ENCODE results near the gene WFDC6.
"Not testable (repeated sequence)": the region's sequence is repeated elsewhere in the genome, so short reads cannot be mapped to it uniquely, and the experiment has no call there.

WFDC6 gene

DNA sequence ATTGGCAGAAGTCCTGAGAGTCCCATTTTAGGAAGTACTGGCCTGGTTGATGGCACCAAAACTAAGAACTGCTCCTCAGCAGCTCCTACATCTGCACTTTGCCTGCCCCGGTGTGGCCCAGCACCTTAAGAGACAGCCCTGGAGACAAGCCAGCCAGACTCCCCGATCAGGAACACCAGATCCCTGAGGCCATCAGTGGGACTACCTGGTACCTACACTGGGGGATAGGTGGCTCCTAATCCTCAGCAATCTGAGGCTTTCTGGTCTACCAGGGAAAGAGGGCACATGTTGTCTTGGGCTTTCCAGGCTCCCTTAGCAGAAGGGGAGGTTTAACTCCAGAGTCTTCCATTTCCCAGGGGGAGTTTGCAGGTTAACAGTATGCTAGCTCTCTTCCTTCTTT lies at the start of gene WFDC6:
Gene WFDC6, minus strand, starts transcription at position 101 of the 400 bp plus-strand sequence. Its CDS starts 75 bp downstream, at position 26.
- no peak for DNase-seq

DNA sequence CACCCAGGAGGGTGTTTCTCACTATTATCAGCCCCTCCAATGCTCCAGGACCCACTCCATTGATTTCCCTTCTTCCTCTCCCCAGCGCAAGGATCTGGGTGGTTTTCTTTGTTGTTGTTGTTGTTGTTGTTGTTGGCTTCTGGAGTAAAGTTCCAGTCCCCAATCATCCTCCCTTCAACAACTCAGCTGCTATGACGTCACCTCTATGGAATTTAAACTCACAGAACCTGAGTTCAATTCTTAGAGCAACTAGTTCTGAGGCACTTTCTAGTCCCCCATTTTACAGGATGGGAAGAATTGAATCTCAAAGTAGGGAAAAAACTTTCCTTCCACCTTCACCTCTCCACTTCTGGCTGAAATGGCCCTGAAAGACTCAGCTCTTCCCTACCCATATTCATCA lies 49.5 kb upstream of the WFDC6 start:
- DNase-seq: no peak

DNA sequence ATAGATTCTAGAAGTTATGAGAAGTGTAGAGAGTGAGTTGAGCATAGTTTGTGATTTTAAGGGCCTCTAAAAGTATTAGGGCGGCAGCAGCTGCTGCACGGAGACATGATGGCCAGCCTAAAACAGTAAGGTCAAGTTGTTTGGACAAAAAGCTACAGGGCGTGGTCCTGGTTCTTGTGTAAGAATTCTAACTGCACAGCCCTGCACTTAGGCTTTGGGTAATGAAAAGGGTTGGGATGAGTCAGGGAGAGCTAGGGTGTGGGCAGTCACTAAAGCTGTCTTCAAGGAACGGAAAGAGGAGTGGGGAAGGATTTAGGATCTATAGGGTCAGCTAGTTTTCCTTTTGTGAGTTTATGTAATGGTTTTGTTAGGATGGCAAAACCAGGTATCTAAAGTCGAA lies 46.7 kb upstream of the WFDC6 start:
- DNase-seq: not testable (repeated sequence)

DNA sequence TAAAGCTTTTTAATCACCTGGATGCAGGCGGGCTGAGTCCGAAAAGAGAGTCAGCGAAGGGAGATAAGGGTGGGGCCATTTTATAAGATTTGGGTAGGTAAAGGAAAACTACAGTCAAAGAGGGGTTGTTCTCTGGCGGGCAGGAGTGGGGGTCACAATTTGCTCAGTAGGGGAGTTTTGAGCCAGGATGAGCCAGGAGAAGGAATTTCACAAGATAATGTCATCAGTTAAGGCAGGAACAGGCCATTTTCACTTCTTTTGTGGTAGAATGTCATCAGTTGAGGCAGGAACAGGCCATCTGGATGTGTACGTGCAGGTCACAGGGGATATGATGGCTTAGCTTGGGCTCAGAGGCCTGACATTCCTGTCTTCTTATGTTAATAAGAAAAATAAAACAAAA lies 45.0 kb upstream of the WFDC6 start:
- not testable (repeated sequence) for DNase-seq

DNA sequence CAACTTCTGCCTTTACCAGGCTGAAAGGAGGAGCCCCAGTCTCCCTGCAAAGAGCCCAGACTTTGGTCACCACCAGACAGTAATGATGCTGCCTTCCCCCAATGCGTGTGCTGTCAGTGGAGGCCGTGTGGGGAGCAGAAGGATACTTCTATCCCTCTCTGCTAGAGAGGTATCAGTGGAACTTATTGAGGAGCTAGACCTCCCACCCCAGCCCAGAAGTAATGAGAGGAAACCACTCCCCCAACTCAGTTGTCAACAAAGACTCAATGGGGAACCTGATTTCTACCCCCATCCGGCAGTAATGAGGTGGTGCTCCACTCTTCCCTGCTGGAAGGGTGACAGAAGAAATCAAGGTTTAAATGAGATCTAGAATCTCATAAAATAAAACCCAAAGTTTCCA lies 44.2 kb upstream of the WFDC6 start:
- DNase-seq: no peak

DNA sequence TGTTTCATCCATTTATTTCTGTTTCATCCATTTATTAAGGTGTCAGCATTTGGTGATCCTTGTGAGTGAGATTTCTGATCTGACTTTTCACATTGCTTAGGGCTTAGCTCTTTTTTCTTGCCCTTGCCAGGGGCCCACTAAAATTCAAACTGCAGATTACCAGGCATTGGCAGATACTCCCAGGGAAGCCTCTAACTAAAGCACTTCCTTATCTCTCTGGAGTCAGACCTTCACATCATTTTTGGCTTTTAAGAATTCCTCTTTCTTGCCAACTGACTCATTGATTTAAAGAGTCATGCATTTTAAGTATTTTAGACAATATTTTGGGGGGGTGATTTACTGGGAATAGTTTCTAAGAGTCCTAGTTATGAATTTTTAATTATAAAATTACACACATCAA lies 42.4 kb upstream of the WFDC6 start:
- no peak for DNase-seq

DNA sequence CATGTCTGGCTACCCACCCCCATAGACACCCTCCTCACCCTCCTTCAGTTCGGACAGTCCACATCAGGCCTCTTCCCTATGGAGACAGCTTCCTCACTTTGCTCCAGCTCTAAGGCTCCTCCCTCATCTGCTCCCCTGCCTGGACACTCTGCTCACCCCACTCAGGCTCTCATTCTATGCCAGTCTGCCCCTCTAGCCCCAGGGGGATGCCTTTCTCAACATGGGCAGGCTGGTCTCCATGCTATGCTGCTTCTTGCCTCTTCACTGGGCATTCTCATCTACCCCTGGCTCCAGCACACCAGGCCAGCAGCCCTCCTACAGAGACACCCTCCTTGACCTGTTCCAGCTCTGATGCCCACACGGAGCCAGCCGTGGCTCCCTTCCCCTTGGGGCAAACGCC lies 39.9 kb upstream of the WFDC6 start, which contains the start of gene WFDC8:
Gene WFDC8, minus strand, starts transcription at position 101 of the 400 bp plus-strand sequence. Its CDS starts 37 bp downstream, at position 64.
- DNase-seq: no peak

DNA sequence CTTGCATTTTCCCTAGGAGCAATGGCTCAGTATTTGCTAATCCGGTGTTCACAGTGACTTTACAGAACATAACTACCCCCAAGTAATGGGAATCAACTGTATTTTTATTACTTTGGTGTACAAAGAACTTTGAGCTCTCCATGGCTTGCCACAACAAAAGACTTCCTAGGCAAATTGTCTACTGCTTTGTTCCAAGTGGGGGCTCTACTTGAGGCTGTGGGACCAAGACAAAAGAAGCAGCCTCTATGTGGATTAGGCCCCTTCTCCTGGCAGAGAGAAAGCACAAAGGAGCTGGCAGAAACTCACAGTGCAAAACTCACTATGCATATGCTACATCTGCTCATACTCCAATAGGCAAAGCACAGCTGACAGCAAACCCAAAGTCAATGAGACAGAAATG lies 38.9 kb upstream of the WFDC6 start:
- no peak for DNase-seq

DNA sequence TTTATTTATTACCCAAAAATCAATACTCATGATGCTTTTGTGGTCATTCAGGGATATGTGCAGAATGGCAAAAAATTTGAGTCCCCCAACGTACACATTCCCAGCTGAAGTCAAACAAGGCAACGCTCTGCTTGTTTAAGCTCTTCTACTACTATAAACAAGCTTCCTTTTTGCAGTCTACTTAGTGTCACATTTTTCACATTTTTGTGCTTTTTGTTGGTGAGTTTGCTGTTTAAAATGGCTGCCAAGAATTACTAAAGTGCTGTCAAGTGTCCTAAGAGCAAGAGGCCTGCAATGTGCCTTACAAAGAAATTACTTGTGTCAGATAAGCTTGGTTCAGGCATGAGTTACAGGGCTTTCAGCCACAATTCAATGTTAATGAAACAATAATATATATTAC lies 37.7 kb upstream of the WFDC6 start:
- DNase-seq: no peak

DNA sequence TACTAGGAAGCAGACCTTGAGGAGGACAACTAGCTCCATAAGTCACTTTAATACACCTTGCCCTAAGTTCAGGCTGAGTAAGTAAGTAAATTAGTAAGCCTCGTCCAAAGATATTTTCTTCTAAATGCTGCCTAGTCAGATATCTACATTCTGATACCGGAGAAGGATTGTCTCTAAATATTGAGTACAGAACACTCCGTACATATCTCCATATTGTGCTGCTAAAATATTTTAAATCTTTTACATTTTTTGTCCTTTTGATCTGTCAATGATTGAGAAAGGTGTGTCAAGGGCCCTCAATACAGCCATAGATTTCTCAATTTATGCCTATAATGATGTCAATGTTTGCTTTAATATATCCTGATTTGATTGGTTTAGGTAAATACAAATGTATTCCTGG lies 36.6 kb upstream of the WFDC6 start:
- DNase-seq: no peak

DNA sequence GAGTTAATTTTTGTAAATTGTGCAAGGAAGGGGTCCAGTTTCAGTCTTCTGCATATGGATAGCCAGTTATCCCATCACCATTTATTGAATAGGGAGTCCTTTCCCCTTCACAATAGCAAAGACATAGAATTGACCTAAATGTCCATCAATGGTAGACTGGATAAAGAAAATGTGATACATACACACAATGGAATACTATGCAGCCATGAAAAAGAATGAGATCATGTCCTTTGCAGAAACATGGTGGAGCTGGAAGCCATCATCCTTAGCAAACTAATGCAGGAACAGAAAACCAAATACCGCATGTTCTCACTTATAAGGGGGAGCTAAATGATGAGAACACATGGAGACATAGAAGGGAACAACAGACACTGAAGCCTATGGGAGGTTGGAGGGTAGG lies 30.4 kb upstream of the WFDC6 start:
- not testable (repeated sequence) for DNase-seq

DNA sequence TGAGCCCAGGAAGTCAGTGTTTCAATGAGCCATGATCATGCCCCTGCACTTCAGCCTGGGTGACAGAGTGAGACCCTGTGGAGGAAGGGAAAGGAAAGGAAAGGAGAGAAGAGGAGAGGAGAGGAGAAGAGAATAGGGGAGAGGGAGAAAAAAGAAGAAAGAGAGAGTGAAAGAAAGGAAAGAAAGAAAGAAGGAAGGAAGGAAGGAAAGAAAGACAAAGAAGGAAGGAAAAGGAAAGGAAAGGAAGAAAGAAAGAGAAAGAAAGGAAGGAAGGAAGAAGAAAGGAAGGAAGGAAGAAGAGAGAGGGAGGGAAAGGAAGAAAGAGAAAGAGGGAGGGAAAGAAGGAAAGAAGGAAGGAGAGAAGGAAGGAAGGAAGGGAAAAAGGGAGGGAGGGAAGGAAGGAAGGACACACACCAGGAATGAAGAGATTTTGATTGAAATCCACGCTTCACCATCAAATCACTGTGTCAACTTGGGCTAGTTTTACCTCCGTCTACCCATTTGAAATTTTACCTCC lies 25.5 kb upstream of the WFDC6 start:
- no peak for DNase-seq

DNA sequence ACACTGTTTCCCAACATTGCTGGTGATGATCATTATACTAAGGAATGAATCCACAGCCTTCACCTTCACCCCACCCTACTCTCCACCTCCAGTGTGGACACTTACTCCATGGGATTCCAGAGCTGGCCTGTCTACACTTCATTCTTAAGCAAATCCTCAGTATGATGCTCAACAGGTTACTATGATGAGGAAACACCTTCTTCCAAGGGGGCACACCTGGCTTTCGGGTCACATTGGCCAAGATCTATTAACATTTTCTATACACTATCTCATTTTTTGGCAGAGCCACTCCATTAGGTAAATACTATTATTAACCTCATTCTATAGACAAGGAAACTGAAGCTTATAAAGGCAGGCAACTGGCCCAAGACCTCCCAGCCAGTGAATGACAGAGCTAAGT lies 15.9 kb upstream of the WFDC6 start:
- no peak for DNase-seq

DNA sequence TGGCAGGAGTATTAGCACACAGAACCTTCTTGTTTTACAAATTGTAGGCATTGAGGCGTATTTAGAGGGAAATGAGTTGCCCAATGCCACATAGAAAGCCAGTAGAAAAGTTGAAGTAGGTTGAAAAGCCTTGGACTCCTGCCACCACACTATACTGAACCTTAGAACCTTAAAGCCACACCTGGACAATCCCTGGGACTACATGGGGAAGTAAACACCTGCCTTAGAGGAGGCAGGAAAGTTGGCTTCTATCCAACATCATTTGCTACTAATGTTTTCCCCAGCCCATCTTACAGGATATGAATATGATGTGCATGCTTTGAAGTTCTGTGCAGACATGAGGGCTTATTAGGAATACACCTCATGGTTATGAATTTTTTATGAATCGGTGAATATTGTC lies 13.2 kb upstream of the WFDC6 start:
- no peak for DNase-seq

DNA sequence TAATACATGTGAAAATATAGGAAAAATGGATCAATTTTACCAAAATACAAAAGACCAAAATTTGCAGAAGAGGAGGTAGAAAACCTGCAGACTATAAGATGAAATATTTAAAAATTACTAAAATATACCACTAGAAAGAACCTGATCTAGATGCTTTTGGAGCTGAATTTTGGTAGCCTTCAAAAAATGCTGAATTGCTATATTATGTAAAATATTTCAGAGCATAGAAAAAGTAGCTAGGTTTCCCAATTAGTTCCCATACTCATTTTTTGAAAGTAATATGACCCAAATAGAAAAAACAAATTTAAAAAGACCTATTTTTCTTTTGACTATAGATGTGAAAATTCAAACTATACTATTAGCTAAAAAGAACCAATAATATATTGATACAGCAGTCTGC lies 11.5 kb upstream of the WFDC6 start:
- DNase-seq: no peak

DNA sequence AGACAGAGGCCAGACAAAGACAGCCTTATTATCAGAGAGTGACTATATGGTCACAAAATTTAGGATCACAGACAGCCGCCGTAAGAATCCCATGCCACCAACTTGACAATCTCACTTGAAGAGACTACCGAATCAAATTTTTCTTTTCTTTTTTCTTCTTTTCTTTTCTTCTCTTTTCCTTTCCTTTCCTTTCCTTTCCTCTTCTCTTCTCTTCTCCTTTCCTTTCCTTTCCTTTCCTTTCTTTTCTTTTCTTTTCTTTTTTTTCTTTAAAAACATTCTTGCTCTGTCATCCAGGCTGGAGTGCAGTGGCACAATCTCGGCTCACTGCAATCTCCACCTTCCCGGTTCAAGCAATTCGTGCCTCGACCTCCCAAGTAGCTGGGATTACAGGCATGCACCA lies 9.1 kb upstream of the WFDC6 start:
- DNase-seq: no peak

DNA sequence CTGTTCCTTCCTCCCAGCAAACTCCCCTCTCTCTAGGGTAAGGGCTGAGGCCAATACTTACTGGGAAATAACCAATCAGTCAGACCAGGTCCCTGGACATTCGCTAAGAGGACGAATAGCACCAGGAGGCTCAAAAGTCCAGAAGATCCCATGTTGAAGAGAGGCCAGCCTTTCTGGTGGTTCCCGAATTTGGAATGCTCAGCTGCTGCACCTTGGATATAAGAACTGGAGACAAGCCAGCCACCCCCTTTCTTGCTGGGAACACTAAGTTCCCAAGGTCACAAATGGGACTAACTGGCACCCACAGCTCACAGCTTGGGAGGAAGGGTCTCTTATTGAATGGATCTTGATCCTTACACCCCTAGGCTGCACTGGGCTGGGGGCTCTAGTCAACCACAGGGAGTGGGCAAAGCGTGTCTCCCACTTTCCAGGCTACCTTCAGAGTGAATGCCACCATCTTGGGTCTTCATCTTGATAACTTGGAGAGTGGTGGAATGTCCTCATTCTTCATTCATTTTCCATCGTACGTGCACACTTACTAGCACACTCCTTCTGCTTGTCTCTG lies 8.0 kb upstream of the WFDC6 start, which contains the start of gene EPPIN:
Gene EPPIN, minus strand, starts transcription at position 196 of the 565 bp plus-strand sequence. Its CDS starts 44 bp downstream, at position 152.
- DNase-seq: no peak

DNA sequence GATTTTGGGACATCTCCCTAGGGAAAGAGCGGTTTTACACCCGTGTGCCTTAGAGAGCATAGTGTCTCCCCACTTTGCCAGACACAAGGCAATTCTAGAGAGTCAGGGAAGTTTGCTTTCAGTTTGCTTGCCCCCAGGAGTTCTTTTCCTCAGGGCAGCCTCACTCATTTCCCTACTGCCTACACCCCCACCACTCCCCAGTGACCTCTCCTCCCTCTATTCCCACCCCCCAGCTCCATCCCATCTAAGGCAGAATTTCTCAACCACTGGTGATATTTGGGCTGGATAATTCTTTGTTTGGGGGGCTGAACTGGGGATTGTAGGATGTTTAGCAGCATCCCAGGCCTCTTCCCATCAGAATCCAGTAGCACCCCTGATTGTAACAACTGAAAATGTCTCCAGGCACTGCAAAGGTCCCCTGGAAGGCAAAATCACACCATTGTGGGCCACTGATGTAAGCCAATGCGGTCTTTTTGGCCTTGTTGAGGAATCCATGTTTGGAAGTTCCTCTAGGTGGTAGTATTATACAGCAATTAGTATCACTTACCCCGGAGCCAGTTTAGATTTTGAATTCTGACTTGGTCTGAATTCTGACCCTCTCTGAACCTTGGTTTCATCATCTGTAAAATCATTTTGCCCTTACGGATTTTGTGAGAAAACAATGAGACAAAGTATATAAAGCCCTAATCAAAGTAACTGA lies 6.6 kb upstream of the WFDC6 start:
- peak; percentile 40 for DNase-seq

DNA sequence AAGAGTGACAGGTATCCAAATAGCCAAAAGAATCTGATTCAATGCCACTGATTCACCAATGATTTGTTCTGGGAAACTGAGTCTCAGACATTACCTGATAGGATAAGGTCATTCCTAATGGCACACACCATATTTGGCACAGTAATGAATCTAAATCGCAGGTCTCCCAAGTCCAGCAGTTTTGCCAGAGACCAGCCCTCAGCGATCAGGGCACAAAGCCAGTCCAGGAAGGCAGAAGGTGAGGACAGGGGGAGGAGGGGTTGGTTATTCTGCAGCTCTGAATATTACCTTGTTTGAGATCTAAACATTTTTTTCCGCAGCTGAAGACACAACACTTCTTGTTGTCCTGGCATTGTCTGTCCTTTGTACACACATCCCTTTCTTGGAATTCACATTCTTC lies 6.1 kb upstream of the WFDC6 start:
- DNase-seq: no peak

DNA sequence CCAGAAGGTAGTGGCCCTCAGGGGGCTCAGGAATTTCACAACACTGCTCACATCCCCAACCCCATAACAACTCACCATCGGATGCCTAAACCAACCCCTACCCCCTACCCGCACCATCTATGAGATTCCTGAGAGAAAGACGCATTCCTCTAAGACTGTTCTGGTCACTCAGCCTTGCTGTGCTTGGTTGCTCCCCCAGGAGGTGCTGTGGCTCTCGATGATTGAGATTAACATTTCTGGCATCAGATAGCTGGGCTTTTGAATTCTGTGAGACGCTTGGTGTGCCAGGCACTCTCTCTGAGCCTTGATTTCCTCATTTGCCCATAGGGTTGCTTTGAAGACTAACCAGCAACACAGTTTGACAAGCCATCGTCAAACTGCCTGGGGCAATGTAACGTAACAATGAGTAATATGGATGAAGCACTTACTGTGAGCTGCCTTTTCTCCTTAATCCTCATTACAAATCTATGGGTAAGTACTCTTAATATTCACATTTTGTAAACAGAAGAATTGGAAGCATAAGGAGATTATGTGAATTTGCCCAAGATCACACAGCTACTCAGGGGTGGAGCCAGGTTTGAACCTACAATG lies 978 bp downstream of the WFDC6 start:
- DNase-seq: no peak

DNA sequence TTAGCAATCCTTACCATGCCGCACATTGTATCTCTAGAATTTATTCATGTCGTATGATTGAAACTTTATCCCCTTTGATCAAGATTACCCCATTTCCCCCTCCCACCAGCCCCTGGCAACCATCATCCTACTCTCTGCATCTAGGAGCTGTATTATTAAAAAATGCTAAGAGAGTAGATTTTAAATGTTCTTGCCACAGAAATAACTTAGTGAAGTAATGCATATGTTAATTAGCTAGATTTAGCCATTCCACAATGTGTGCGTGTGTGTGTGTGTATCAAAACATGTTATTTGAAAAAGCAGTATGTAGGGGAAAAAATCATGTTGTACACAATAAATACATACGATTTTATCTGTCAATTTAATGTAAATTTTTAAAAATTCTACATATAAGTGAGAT lies 12.0 kb downstream of the WFDC6 start:
- no peak for DNase-seq

DNA sequence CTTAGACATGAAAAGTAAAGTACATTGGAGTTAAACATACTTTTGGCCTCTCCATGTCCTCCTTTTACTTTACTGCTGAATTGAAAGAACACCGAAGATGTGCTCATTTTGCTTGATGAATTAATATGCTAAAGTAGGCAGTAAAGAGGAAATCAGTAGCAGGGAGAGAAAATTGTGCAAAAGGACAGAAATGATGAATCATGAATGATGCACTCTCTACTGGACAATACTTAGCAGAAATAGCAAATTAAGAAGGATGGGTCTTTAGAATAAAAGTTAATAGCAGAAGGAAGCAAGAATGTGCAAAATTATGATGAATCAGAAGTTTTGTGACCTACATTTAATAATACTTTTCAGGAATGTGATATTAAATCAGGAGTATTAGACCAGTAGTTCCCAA lies 15.5 kb downstream of the WFDC6 start:
- no peak for DNase-seq

DNA sequence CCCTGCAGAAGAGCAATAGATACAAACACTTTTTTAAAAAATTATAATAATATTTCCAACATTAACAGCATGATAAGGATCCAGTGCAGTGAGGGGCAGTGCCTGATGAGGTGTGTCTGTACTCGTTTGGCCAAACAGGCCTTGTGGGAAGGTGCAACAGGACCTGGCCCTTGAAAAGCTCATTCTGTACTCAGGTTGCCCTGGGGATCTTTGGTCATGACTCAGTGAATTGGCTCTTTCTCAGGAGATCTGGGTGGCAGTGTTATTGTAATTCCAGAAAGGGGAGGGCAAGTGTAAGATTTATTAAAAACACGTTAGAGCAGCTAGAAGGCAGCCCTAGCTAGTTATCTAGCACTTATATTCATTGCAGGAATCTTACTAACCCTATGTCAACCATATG lies 21.0 kb downstream of the WFDC6 start:
- DNase-seq: peak; percentile 39
